Adrenal gland (tissue), 5 donors: ENCODE data around the gene SHFL.

Experiments used
- POLR2A ChIP-seq, 2 donors: fragments of 450-650 bp; IDR thresholded peaks; one replicate each; pipeline ENCODE4 v1.6.1; 2017; ENCODE audit warnings: antibody characterized with exemption in 2 of 2, mild to moderate bottlenecking in 2 of 2, moderate library complexity in 1 of 2
- TF ChIP-seq, protein P1 (sequence below), 6 experiments: fragments of 450-650 bp in 4 of 6; fragments of 200-600 bp in 2 of 6; sonication (generic) in 1 of 6; IDR thresholded peaks; 1 replicate in 5 of 6; 2 replicates in 1 of 6; pipeline versions ENCODE4 v1.5.1 to v1.8.0; 2016 to 2021; ENCODE audit warnings: antibody characterized with exemption in 6 of 6, mild to moderate bottlenecking in 2 of 6, moderate library complexity in 1 of 6
- donor health status: DM: no; HTN: no; CAD: no.

DNA sequence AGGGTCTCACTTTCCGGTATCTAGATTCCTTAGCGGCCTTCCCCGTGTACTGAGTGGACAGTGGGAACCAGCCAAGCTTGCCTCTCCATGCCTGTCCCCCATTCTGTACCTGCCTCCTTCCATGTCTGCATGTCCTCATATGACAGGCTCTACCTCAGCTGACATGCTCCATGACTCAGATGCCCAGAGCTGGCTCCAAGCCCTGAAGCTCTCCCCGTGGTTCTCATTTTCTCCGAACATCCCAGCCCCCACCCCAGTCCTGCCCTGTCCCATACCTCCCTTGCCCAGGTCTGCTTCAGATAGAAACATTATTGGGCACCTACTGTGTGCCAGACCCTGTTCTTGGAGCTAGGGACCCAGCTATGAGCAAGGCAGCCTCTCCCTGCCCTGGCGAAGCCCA is 17.1 kb upstream of the SHFL start:
- TF ChIP-seq, protein P1, sequence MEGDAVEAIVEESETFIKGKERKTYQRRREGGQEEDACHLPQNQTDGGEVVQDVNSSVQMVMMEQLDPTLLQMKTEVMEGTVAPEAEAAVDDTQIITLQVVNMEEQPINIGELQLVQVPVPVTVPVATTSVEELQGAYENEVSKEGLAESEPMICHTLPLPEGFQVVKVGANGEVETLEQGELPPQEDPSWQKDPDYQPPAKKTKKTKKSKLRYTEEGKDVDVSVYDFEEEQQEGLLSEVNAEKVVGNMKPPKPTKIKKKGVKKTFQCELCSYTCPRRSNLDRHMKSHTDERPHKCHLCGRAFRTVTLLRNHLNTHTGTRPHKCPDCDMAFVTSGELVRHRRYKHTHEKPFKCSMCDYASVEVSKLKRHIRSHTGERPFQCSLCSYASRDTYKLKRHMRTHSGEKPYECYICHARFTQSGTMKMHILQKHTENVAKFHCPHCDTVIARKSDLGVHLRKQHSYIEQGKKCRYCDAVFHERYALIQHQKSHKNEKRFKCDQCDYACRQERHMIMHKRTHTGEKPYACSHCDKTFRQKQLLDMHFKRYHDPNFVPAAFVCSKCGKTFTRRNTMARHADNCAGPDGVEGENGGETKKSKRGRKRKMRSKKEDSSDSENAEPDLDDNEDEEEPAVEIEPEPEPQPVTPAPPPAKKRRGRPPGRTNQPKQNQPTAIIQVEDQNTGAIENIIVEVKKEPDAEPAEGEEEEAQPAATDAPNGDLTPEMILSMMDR (IDR thresholded peaks at IDR 0.05): no peak
- no peak for TF ChIP-seq POLR2A (IDR thresholded peaks at IDR 0.05)
